HEK293 (cell line): ENCODE results near the gene MKNK2.

Source experiments
- CTCF ChIA-PET: fragments of 350-600 bp; formaldehyde crosslinking; extraction: SDS; loops from one replicate; lab custom pipeline; 2021; ENCODE audit warnings: antibody characterized with exemption; lab: Yijun Ruan, JAX
- POLR2A ChIA-PET: fragments of 300-600 bp; formaldehyde crosslinking; extraction: SDS; loops from one replicate; lab custom pipeline; 2020; ENCODE audit warnings: antibody characterized with exemption, inconsistent platforms; lab: Yijun Ruan, JAX
- H3K27ac ChIP-seq: fragments of 200-500 bp; sonication (Bioruptor generic); 2 replicates; pipeline ENCODE4 v1.5.1; 2014; ENCODE audit warnings: low read depth, low read length, control low read depth, inconsistent platforms; ENCODE audit errors: extremely low read depth
- H3K36me3 ChIP-seq, 2 experiments: fragments of 200-500 bp in 1 of 2; sonication (Bioruptor generic) in 1 of 2; 1 replicate in 1 of 2; 2 replicates in 1 of 2; pipeline ENCODE4 v1.5.1; 2014 to 2017; ENCODE audit warnings: inconsistent platforms in 2 of 2, low read length in 2 of 2; ENCODE audit not compliant: control insufficient read depth in 2 of 2, insufficient read depth in 1 of 2
- H3K4me1 ChIP-seq: fragments of 200-500 bp; sonication (Bioruptor generic); 2 replicates; pipeline ENCODE4 v1.5.1; 2014; ENCODE audit warnings: mild to moderate bottlenecking, low read length, inconsistent platforms; ENCODE audit not compliant: control insufficient read depth, insufficient read depth
- H3K4me3 ChIP-seq: 2 replicates; pipeline ENCODE4 v1.5.1; 2011; ENCODE audit warnings: low read depth, mild to moderate bottlenecking, control low read depth, low read length, moderate library complexity
- H3K9me3 ChIP-seq: fragments of 200-500 bp; sonication (Bioruptor generic); 2 replicates; pipeline ENCODE4 v1.5.1; 2014; ENCODE audit warnings: low read depth, low read length, inconsistent platforms; ENCODE audit not compliant: control insufficient read depth, insufficient read depth
- BCL11B ChIP-seq: fragments of 450-650 bp; formaldehyde crosslinking; IDR thresholded peaks from 2 replicates; pipeline ENCODE4 v1.5.1; 2016; ENCODE audit warnings: low read depth, missing biosample characterization, missing genetic modification characterization
- OSR2 ChIP-seq: fragments of 450-650 bp; formaldehyde crosslinking; IDR thresholded peaks from 2 replicates; pipeline ENCODE4 v1.5.1; 2016; ENCODE audit warnings: missing biosample characterization, missing genetic modification characterization
- SP3 ChIP-seq: fragments of 450-650 bp; formaldehyde crosslinking; IDR thresholded peaks from 2 replicates; pipeline ENCODE4 v1.5.1; 2016; ENCODE audit warnings: missing biosample characterization, missing genetic modification characterization
- ZBTB20 ChIP-seq: fragments of 450-650 bp; formaldehyde crosslinking; IDR thresholded peaks from 2 replicates; pipeline ENCODE4 v1.5.1; 2016; ENCODE audit warnings: missing biosample characterization, missing genetic modification characterization
- ZNF114 ChIP-seq: fragments of 450-650 bp; formaldehyde crosslinking; IDR thresholded peaks from 2 replicates; pipeline ENCODE4 v1.5.0; 2017; ENCODE audit warnings: missing biosample characterization, missing genetic modification characterization
- ZNF24 ChIP-seq: fragments of 450-650 bp; formaldehyde crosslinking; IDR thresholded peaks from 2 replicates; pipeline ENCODE4 v1.5.1; 2016; ENCODE audit warnings: missing biosample characterization, missing genetic modification characterization
- ZNF335 ChIP-seq: fragments of 450-650 bp; formaldehyde crosslinking; conservative IDR thresholded peaks from 2 replicates; pipeline ENCODE4 v1.5.1; 2016; ENCODE audit warnings: missing biosample characterization, missing genetic modification characterization
- ZNF548 ChIP-seq: fragments of 450-650 bp; formaldehyde crosslinking; IDR thresholded peaks from 2 replicates; pipeline ENCODE4 v1.5.1; 2016; ENCODE audit warnings: missing biosample characterization, missing genetic modification characterization
- ZNF610 ChIP-seq: fragments of 450-650 bp; formaldehyde crosslinking; IDR thresholded peaks from 2 replicates; pipeline ENCODE4 v1.5.1; 2016; ENCODE audit warnings: missing biosample characterization, missing genetic modification characterization, borderline replicate concordance
- ZNF629 ChIP-seq: fragments of 450-650 bp; formaldehyde crosslinking; IDR thresholded peaks from 2 replicates; pipeline ENCODE4 v1.5.1; 2017; ENCODE audit warnings: missing biosample characterization, missing genetic modification characterization
- ZNF791 ChIP-seq: fragments of 450-650 bp; formaldehyde crosslinking; IDR thresholded peaks from 2 replicates; pipeline ENCODE4 v1.5.1; 2016; ENCODE audit warnings: missing biosample characterization, missing genetic modification characterization
- ZNF830 ChIP-seq: fragments of 450-650 bp; IDR thresholded peaks from 2 replicates; pipeline ENCODE4 v1.5.0; 2018; ENCODE audit warnings: missing biosample characterization, missing genetic modification characterization, low read depth, mild to moderate bottlenecking, moderate library complexity
- ZNF843 ChIP-seq: fragments of 450-650 bp; formaldehyde crosslinking; IDR thresholded peaks from 2 replicates; pipeline ENCODE4 v1.5.1; 2016; ENCODE audit warnings: missing biosample characterization, missing genetic modification characterization
- TF ChIP-seq, protein P1 (sequence below): fragments of 450-650 bp; formaldehyde crosslinking; IDR thresholded peaks from 2 replicates; pipeline ENCODE4 v1.5.1; 2016; ENCODE audit warnings: missing biosample characterization, missing genetic modification characterization
- TF ChIP-seq, protein P2 (sequence below): fragments of 450-650 bp; formaldehyde crosslinking; IDR thresholded peaks from 2 replicates; pipeline ENCODE4 v1.5.1; 2016; ENCODE audit warnings: missing biosample characterization, missing genetic modification characterization
- TF ChIP-seq, protein P3 (sequence below): fragments of 450-650 bp; formaldehyde crosslinking; IDR thresholded peaks from 2 replicates; pipeline ENCODE4 v1.5.1; 2016; ENCODE audit warnings: missing biosample characterization, missing genetic modification characterization
- TF ChIP-seq, protein P4 (sequence below): fragments of 450-650 bp; formaldehyde crosslinking; IDR thresholded peaks from 2 replicates; pipeline ENCODE4 v1.5.1; 2017; ENCODE audit warnings: missing biosample characterization, missing genetic modification characterization
- TF ChIP-seq, protein P5 (sequence below): fragments of 450-650 bp; formaldehyde crosslinking; IDR thresholded peaks from 2 replicates; pipeline ENCODE4 v1.5.1; 2017; ENCODE audit warnings: missing biosample characterization, mild to moderate bottlenecking, missing genetic modification characterization, moderate library complexity
- TF ChIP-seq, protein P6 (sequence below): fragments of 450-650 bp; formaldehyde crosslinking; IDR thresholded peaks from 2 replicates; pipeline ENCODE4 v1.5.1; 2016; ENCODE audit warnings: missing biosample characterization, missing genetic modification characterization

MKNK2 gene

DNA sequence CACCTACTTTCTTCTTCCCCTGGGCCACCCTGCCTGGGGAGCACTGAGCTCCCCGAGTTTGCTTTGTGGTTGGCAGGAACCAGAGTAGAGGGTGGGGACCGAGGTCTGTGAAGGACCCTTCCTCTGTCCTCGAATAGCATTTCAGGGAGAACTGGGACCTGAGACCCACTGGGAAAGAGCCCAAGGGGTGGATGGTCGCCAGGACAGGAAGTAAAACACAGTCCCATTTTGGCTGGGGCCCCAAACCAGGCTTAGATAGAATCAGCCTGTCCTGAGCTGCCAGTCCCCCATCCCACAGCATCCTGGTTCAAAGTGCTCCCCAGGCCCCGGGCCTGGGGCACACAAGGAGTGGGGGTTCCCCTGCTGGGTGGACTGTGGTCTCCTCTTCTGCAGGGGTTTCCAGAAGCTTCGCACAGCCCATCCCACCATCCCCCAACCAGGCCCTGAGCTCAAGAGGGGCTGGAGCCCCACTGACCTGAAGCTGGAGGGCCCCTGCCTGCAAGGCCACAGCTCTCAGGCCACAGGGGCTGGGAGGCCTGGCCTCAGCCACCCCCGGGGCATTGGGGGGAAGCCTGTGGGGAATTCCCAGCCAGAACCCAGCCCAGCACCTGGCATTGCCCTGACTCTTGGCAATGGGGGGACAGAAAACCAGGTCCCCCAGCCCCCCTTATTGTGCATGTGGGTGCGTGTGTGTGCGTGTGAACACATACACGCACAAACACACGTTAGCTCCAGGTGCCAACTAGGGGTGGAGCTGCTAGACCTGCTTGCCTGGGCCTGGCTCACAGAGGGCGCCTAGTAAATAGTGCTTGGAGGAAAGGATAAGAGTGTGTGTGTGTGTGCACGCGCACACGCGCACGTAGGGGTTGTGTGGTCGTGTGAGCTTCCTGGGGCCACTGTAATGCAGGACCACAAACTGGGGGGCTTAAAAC, 995 bp upstream of the MKNK2 start:
- ChIA-PET POLR2A (interaction anchor here (0.6 to 1.9 kb wide), 9 partner anchors 8 to 46 kb away, joined by 3 to 11 read pairs (median 3); no protein-coding TSS in a partner anchor), CTCF (interaction anchor here (0.5 to 1.9 kb wide), 11 partner anchors 9 to 205 kb away, joined by 3 to 6 read pairs (median 4); no protein-coding TSS in a partner anchor)
- TF ChIP-seq ZNF629 (tag by site-specific recombination): 0 out of 2 replicates have a peak, but pooled peaks have one; percentile 2
- TF ChIP-seq, protein P1, sequence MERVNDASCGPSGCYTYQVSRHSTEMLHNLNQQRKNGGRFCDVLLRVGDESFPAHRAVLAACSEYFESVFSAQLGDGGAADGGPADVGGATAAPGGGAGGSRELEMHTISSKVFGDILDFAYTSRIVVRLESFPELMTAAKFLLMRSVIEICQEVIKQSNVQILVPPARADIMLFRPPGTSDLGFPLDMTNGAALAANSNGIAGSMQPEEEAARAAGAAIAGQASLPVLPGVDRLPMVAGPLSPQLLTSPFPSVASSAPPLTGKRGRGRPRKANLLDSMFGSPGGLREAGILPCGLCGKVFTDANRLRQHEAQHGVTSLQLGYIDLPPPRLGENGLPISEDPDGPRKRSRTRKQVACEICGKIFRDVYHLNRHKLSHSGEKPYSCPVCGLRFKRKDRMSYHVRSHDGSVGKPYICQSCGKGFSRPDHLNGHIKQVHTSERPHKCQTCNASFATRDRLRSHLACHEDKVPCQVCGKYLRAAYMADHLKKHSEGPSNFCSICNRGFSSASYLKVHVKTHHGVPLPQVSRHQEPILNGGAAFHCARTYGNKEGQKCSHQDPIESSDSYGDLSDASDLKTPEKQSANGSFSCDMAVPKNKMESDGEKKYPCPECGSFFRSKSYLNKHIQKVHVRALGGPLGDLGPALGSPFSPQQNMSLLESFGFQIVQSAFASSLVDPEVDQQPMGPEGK (tag by site-specific recombination): peak; percentile 27; the same call in 1 of the 2 replicates
- no peak for TF ChIP-seq ZNF843 (tag by site-specific recombination)
- TF ChIP-seq ZNF24 (tag by site-specific recombination): no peak
- TF ChIP-seq, protein P2, sequence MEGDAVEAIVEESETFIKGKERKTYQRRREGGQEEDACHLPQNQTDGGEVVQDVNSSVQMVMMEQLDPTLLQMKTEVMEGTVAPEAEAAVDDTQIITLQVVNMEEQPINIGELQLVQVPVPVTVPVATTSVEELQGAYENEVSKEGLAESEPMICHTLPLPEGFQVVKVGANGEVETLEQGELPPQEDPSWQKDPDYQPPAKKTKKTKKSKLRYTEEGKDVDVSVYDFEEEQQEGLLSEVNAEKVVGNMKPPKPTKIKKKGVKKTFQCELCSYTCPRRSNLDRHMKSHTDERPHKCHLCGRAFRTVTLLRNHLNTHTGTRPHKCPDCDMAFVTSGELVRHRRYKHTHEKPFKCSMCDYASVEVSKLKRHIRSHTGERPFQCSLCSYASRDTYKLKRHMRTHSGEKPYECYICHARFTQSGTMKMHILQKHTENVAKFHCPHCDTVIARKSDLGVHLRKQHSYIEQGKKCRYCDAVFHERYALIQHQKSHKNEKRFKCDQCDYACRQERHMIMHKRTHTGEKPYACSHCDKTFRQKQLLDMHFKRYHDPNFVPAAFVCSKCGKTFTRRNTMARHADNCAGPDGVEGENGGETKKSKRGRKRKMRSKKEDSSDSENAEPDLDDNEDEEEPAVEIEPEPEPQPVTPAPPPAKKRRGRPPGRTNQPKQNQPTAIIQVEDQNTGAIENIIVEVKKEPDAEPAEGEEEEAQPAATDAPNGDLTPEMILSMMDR (tag by site-specific recombination): no peak
- TF ChIP-seq ZNF610: no peak
- no peak for TF ChIP-seq ZNF114 (tag by site-specific recombination)
- TF ChIP-seq, protein P3, sequence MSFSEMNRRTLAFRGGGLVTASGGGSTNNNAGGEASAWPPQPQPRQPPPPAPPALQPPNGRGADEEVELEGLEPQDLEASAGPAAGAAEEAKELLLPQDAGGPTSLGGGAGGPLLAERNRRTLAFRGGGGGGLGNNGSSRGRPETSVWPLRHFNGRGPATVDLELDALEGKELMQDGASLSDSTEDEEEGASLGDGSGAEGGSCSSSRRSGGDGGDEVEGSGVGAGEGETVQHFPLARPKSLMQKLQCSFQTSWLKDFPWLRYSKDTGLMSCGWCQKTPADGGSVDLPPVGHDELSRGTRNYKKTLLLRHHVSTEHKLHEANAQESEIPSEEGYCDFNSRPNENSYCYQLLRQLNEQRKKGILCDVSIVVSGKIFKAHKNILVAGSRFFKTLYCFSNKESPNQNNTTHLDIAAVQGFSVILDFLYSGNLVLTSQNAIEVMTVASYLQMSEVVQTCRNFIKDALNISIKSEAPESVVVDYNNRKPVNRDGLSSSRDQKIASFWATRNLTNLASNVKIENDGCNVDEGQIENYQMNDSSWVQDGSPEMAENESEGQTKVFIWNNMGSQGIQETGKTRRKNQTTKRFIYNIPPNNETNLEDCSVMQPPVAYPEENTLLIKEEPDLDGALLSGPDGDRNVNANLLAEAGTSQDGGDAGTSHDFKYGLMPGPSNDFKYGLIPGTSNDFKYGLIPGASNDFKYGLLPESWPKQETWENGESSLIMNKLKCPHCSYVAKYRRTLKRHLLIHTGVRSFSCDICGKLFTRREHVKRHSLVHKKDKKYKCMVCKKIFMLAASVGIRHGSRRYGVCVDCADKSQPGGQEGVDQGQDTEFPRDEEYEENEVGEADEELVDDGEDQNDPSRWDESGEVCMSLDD (tag by site-specific recombination): peak; percentile 75
- TF ChIP-seq ZNF335 (tag by site-specific recombination): peak; percentile 16; the same call in 1 of the 2 replicates
- no peak for TF ChIP-seq SP3 (tag by site-specific recombination)
- TF ChIP-seq ZNF791 (tag by site-specific recombination): no peak
- no peak for TF ChIP-seq ZNF830 (tag by site-specific recombination)
- TF ChIP-seq OSR2: no peak; the same call in 1 of the 2 replicates
- no peak for TF ChIP-seq BCL11B (tag by site-specific recombination)
- TF ChIP-seq, protein P4, sequence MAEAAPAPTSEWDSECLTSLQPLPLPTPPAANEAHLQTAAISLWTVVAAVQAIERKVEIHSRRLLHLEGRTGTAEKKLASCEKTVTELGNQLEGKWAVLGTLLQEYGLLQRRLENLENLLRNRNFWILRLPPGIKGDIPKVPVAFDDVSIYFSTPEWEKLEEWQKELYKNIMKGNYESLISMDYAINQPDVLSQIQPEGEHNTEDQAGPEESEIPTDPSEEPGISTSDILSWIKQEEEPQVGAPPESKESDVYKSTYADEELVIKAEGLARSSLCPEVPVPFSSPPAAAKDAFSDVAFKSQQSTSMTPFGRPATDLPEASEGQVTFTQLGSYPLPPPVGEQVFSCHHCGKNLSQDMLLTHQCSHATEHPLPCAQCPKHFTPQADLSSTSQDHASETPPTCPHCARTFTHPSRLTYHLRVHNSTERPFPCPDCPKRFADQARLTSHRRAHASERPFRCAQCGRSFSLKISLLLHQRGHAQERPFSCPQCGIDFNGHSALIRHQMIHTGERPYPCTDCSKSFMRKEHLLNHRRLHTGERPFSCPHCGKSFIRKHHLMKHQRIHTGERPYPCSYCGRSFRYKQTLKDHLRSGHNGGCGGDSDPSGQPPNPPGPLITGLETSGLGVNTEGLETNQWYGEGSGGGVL: peak; percentile 21; the same call in 1 of the 2 replicates
- TF ChIP-seq ZNF548 (tag by site-specific recombination): no peak
- TF ChIP-seq ZBTB20 (tag by site-specific recombination): no peak
- TF ChIP-seq, protein P5, sequence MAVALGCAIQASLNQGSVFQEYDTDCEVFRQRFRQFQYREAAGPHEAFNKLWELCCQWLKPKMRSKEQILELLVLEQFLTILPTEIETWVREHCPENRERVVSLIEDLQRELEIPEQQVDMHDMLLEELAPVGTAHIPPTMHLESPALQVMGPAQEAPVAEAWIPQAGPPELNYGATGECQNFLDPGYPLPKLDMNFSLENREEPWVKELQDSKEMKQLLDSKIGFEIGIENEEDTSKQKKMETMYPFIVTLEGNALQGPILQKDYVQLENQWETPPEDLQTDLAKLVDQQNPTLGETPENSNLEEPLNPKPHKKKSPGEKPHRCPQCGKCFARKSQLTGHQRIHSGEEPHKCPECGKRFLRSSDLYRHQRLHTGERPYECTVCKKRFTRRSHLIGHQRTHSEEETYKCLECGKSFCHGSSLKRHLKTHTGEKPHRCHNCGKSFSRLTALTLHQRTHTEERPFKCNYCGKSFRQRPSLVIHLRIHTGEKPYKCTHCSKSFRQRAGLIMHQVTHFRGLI (tag by site-specific recombination): no peak
- TF ChIP-seq, protein P6, sequence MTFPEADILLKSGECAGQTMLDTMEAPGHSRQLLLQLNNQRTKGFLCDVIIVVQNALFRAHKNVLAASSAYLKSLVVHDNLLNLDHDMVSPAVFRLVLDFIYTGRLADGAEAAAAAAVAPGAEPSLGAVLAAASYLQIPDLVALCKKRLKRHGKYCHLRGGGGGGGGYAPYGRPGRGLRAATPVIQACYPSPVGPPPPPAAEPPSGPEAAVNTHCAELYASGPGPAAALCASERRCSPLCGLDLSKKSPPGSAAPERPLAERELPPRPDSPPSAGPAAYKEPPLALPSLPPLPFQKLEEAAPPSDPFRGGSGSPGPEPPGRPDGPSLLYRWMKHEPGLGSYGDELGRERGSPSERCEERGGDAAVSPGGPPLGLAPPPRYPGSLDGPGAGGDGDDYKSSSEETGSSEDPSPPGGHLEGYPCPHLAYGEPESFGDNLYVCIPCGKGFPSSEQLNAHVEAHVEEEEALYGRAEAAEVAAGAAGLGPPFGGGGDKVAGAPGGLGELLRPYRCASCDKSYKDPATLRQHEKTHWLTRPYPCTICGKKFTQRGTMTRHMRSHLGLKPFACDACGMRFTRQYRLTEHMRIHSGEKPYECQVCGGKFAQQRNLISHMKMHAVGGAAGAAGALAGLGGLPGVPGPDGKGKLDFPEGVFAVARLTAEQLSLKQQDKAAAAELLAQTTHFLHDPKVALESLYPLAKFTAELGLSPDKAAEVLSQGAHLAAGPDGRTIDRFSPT (tag by site-specific recombination): 0 out of 2 replicates have a peak, but pooled peaks have one; percentile 14
- peaks cover 0 to 19% of the 10 kb centered on the region in 2 experiments; a peak in 1 of 3 replicates for H3K36me3 ChIP-seq
- H3K27ac ChIP-seq: peak overlapping the region; percentile 4; the same call in 1 of the 2 replicates
- no peaks in the 10 kb centered on the region for H3K9me3 ChIP-seq
- peaks cover 3% of the 10 kb centered on the region; the same call in 1 of the 2 replicates for H3K4me1 ChIP-seq
- no peak overlapping the region for H3K4me3 ChIP-seq
